Measurements from ENCODE around the gene CHSY3. TPM values are rescaled to one million over a fixed set of nuclear protein-coding genes. Genes with fewer than 3 reads are reported as not detected.

Gene CHSY3
- total and polyA plus RNA-seq, 2 experiments from 2014 or later: 0.44 to 3.0 TPM

- TF ChIP-seq ZNF462 (CRISPR knock-in tag; IDR thresholded peaks at IDR 0.05) (no peak), ZNF331 (CRISPR knock-in tag; IDR thresholded peaks at IDR 0.05; ENCODE audit: low read depth) (no peak), EZH2 (IDR thresholded peaks at IDR 0.05; ENCODE audit: low read depth, unreplicated experiment) (no peak), POLR2AphosphoS5 (IDR thresholded peaks at IDR 0.05; ENCODE audit: low read depth) (no peak)
Observed at GRCh38 chr5:129943936-129944335, 39.7 kb downstream of the CHSY3 start (continued).

GRCh38 chr5:129945028-129945427 lies 40.8 kb downstream of the CHSY3 start:
- H3K27ac Mint-ChIP-seq: 0 out of 2 replicates have a peak overlapping the region, but pooled peaks have one; percentile 19
- Histone ChIP-seq H3K27ac (ENCODE audit: low read depth) (no peak overlapping the region), H3K4me3 (no peak overlapping the region), H3F3A (replicated peaks; ENCODE audit: low read depth) (no peaks in the 10 kb centered on the region), H3K4me1 (ENCODE audit: insufficient read depth) (no peaks in the 10 kb centered on the region), H2AFZ (no peak overlapping the region), H3K79me2 (replicated peaks; ENCODE audit: insufficient read depth) (no peaks in the 10 kb centered on the region), H3K9me2 (ENCODE audit: insufficient read depth) (no peaks in the 10 kb centered on the region), H3K4me2 (no peak overlapping the region), H3K27me3 (ENCODE audit: insufficient read depth) (no peaks in the 10 kb centered on the region), H3K36me3 (ENCODE audit: insufficient read depth) (no peaks in the 10 kb centered on the region), H4K20me1 (replicated peaks; ENCODE audit: insufficient read depth) (no peaks in the 10 kb centered on the region)
- TF ChIP-seq EZH2 (IDR thresholded peaks at IDR 0.05; ENCODE audit: low read depth, unreplicated experiment) (no peak), REST (IDR thresholded peaks at IDR 0.05; ENCODE audit: unreplicated experiment) (no peak)
- no peak overlapping the region for H3K4me3 Mint-ChIP-seq
- DNase-seq (ENCODE audit: low spot score): no peak
- no peaks in the 10 kb centered on the region for H3K9me3 Mint-ChIP-seq
- no peaks in the 10 kb centered on the region for H3K4me1 Mint-ChIP-seq
- H3K36me3 Mint-ChIP-seq (ENCODE audit: low read depth): no peaks in the 10 kb centered on the region
- no peak for ATAC-seq
- no peaks in the 10 kb centered on the region for H3K27me3 Mint-ChIP-seq (ENCODE audit: insufficient read depth, low read depth, poor library complexity)

Data from GM23338 (cell line).